Stimulated activated CD8-positive, alpha-beta memory T cell treated with anti-CD3 and anti-CD28 coated beads, Interleukin-7, amount 100 ng/mL, for 24 hours (primary cell): Measurements from ENCODE around the gene BCL2L2.

Source experiments
- DNase-seq: peaks from one replicate; pipeline ENCODE4 v3.0.0-alpha.2; 2020; ENCODE audit warnings: low read depth

Gene BCL2L2

DNA sequence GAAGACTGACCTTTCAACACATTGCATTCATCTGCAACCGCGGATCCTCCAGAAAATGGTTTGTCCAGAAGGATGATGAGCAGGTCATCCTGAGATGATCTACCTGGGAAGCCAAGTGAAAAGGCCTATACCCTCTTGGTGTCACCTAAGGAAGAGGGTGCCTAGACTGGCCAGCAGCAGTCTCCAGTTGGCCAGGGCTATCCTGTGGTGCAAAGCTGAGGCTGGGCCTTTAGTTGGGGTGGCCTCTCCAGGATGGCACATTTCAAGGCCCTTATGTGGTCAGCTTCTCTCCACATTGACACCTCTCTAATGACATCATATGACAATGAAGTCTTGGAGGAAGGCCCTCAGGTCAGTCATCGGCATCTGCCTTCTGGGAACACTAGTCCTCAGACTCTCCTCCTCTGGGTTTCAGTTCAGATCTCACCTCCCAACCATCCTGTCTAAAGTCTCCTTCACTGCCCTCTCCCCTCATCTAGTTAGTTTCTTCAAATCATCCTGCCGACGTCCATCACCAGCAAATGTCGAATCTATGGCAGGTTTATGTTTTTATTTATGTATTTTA, 49.3 kb downstream of the BCL2L2 start:
- DNase-seq, result no peak

DNA sequence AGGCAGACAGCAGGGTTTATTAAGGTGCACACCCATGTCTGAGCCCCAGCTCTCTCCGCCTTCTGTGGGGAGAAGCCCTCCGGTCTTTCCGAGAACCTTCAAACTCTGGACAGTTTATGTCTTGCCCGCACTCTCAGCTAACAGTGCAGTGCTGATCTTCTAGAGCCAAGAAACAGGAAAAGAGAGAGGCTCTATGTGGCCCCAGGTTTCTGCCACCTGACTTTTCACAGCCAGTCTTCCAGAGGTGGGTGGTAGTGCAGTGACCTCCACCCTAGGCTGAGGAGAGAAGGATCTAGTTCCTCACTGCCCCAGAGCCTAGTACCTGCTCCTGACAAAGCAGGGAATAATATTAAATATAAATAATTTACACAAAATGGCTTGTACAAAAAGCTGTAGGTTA, 50.0 kb downstream of the BCL2L2 start:
- DNase-seq, result no peak

DNA sequence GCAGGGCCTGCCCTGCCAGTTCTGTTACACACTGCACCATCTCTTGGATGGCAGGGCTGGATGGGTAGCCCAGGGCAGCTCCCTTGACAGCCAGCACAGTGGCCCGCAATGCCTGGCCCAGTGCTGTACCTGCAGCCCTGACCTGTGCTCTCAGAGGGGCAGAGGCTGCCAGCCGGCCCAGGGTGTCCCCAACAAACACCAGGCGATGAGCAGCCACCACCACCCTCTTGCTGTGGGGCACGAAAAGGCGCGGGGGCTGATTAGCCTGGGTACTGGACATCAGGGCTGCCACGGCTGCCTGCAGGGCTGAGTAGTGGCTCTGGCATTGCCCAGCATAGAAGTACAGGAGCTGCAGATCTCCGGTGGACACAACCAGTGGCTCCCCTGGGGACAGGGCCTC, 50.6 kb downstream of the BCL2L2 start:
- DNase-seq, result no peak

DNA sequence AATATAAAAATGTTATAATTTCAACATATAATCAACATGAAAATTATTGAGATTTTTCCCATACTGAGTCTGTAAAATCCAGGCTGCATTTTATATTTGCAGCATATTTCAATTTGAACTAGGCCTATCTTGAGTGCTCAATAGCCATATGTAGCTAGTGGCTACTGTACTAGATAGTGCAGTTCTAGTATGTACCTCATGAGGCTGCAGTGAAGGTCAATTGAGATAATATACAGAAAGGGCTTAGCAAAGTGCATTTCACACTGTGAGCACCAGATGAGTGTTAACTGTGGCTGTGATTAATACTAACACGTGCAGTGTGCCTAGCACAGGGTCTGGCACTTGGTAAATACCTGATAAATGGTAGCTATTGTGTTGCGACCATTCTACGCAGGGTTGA, 51.4 kb downstream of the BCL2L2 start:
- DNase-seq, result no peak

DNA sequence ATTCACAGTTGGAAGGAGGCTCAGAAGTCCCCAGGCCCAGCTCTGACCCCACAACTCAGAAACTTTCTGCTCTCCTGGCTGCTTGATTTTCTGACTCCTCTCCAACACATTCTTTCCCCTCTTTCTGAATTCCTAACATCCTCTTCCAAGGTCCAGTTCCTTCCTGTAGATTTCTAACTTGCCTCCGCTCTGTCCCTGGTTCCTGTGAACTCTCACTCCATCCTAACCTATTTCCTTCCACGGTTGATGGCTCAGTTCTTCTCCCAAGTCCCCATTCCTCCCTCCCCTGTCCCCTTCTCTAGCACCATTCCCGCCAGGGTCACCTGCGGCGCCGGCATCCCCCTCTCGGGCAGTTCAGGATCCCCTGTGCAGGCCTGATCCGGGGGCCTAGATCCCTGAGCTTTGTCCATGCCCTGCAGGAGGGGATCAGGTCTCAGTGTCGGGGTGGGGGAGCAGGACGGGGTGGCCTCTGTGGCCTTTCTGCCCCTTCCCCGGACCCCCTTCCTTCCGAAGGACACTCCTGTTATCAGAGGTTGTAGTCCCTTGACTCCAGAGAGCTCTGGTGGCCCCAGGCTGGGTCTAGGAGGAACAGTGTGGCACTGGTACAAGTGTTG, 52.0 kb downstream of the BCL2L2 start:
- no peak for DNase-seq

DNA sequence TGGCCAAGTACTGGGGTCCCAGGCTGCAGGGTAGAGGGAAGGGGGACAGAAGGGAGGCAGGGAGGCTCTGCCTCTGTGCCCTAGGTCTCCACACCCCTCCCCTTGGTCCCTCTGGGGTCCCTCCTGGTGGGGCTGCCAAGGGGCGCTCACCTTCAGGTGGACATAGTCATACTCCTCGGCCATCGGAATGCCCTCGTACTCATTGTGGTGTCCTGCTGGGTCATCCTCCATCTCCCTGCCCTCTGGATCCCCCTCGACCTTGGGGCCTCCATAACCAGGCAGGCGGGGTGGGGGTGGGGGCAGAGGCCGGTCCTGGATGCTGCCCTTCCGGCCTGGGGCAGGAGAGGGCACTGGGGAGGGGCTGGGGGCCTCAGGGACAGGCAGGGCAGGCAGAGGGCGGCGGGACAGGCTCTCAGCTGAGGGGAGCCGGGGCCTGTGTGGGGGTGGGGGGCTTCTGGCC, 52.6 kb downstream of the BCL2L2 start:
- no peak for DNase-seq

DNA sequence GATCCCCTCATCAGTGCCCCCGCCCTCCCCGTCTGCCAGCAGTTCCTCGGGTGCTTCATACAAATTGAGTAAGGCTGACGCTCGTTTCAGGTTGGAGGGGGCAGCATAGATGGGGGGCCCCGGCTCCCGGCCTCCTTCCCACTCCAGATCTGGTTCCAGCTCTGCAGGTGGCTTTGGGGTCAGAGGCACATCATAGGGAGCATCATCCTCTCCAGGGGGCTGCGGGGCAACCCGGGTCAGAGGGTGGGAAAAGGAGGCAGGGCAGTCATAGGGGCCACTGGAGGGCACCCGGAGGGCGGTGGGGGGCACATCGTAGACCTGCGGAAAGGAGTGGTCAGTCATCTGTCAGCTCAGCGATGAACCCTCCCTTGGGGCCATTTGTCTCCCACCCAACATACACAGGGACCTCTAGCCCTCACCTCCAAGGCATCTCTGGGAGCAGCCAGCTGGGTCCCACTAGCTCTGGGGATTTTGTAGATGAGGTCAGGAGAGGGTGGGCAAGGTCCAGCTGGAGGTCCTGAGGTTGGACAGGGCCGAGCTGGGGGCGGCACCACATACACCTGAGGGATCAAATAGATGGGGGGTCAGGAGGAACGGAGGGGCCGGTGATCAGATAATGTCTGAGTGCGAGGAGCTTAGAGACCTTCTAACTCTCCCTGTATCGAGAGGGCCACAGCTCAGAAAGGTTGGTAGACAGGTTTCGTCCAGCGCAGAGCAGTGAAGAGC, 53.3 kb downstream of the BCL2L2 start:
- no peak for DNase-seq

DNA sequence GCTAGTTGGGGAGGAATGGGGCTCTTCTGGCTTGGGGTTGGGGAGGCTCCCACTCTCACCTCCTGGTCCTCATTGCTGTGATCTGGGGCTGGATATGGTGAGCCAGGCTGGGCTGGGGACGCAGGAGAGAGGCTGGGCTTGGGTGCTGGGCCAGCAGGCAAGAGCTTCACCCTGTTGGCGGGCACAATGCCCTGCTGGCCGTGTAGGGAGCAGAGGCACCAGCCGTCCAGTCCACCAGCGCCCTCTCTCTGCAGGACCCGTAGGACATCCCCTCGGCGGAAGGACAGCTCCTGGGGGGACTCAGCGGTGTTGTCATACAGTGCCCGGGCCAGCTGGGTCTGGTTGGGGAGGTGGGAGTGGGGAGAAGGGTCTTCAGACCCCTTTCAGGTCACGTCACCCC, 53.9 kb downstream of the BCL2L2 start:
- no peak for DNase-seq

DNA sequence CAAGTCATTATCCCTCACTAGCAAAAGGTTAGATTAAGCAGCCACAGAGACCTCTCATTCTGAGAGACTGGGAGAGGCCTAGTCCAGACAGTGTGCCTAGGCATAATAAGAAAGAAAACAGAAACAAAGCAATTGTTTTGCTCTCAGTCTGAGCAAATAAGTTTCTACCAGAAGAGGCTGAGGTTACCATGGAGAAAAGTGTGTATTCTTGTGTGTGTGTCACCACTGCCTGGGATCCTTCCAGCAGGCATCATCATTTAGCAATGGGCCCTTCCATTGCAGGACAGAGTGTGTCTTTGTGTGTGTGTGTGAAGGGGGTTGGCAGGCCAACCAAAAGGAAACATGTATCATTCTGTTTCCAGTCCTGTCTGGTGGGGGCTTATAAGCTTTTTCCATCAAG, 54.7 kb downstream of the BCL2L2 start:
- no peak for DNase-seq
